PC-9 (cell line): ENCODE measurements around the gene PRR22. TPM values are rescaled to one million over a fixed set of nuclear protein-coding genes. Genes with fewer than 3 reads are reported as not detected.

Experiments used
- BruUV-seq: library from RNA; stranded (reverse); fragments of 400-500 nt; replicated peaks from 2 replicates; lab custom pipeline; 2021; lab: Mats Ljungman, UMichigan
- CTCF ChIA-PET: fragments of 300-600 bp; sonication (Branson Sonifier 250); formaldehyde crosslinking; loops from one replicate; lab custom pipeline; 2022; ENCODE audit warnings: antibody characterized with exemption; lab: Charles Lee
- POLR2A ChIA-PET: fragments of 300-600 bp; sonication (Branson Sonifier 250); formaldehyde crosslinking; loops from one replicate; lab custom pipeline; 2022; ENCODE audit warnings: antibody characterized with exemption; ENCODE audit not compliant: unreplicated experiment; lab: Charles Lee
- DNase-seq, 2 experiments: peaks; one replicate each; pipeline versions ENCODE4 v3.0.0 to v3.0.0-alpha.2; 2015 to 2022; ENCODE audit warnings: mixed read lengths in 1 of 2
- H2AFZ ChIP-seq: fragments of 200-600 bp; sonication (generic); 2 replicates; pipeline ENCODE4 v1.8.1; 2017; ENCODE audit warnings: antibody characterized with exemption
- H3F3A ChIP-seq: fragments of 200-600 bp; sonication (generic); 2 replicates; pipeline ENCODE4 v1.8.1; 2017; ENCODE audit warnings: antibody characterized with exemption, mild to moderate bottlenecking, low read depth; ENCODE audit not compliant: insufficient read depth
- H3K27ac ChIP-seq: fragments of 200-600 bp; sonication (generic); 2 replicates; pipeline ENCODE4 v1.6.1; 2016; ENCODE audit warnings: mixed run types
- H3K27me3 ChIP-seq: fragments of 200-600 bp; sonication (generic); 2 replicates; pipeline ENCODE4 v1.6.1; 2016; ENCODE audit warnings: low read depth, mixed run types; ENCODE audit not compliant: insufficient read depth
- H3K36me3 ChIP-seq: fragments of 200-600 bp; sonication (generic); 2 replicates; pipeline ENCODE4 v1.6.1; 2016; ENCODE audit warnings: low read depth, mixed run types
- H3K4me1 ChIP-seq: fragments of 200-600 bp; sonication (generic); replicated peaks from 2 replicates; pipeline ENCODE4 v1.6.1; 2016; ENCODE audit warnings: mixed run types; ENCODE audit not compliant: insufficient read depth
- H3K4me2 ChIP-seq: fragments of 200-600 bp; sonication (generic); 2 replicates; pipeline ENCODE4 v1.6.1; 2017; ENCODE audit warnings: mixed run types
- H3K4me3 ChIP-seq: fragments of 200-600 bp; sonication (generic); 2 replicates; pipeline ENCODE4 v1.6.1; 2016; ENCODE audit warnings: mixed run types
- H3K79me2 ChIP-seq: fragments of 200-600 bp; sonication (generic); 2 replicates; pipeline ENCODE4 v1.6.1; 2017; ENCODE audit warnings: low read depth, mixed run types
- H3K9me2 ChIP-seq: fragments of 200-600 bp; sonication (generic); 2 replicates; pipeline ENCODE4 v1.8.1; 2017; ENCODE audit warnings: mild to moderate bottlenecking; ENCODE audit not compliant: insufficient read depth
- H3K9me3 ChIP-seq: fragments of 200-600 bp; sonication (generic); 2 replicates; pipeline ENCODE4 v1.8.1; 2016; ENCODE audit warnings: low read depth; ENCODE audit not compliant: insufficient read depth
- H4K20me1 ChIP-seq: fragments of 200-600 bp; sonication (generic); 2 replicates; pipeline ENCODE4 v1.8.1; 2017; ENCODE audit not compliant: insufficient read depth
- CTCF ChIP-seq: fragments of 200-600 bp; sonication (generic); conservative IDR thresholded peaks from 2 replicates; pipeline ENCODE4 v1.6.1; 2017; ENCODE audit warnings: mixed run types, antibody characterized with exemption, mild to moderate bottlenecking, moderate library complexity
- EZH2 ChIP-seq: fragments of 200-600 bp; sonication (generic); IDR thresholded peaks from 2 replicates; pipeline ENCODE4 v1.8.0; 2017; ENCODE audit warnings: antibody characterized with exemption, low read depth
- intact Hi-C: fragments of 100-400 bp; cut with micrococcal nuclease; formaldehyde crosslinking; loops from one replicate; pipeline ENCODE4 v1.10.0; 2022; ENCODE audit not compliant: unreplicated experiment
- total RNA-seq: library from RNA; stranded (reverse); gene quantifications from 2 replicates; pipeline ENCODE4 v1.2.3, GENCODE V29; 2021

Gene PRR22
- total RNA-seq, 1 experiment from 2014 or later, result 4.6 TPM

- H3K4me3 ChIP-seq, result no peak overlapping the region
- intact Hi-C loops, result no loop called here
- no peaks in the 10 kb centered on the region for H3F3A ChIP-seq
- no peaks in the 10 kb centered on the region for H3K36me3 ChIP-seq
- no TSS peak for BruUV-seq
- no peaks in the 10 kb centered on the region for H3K79me2 ChIP-seq
- no peak overlapping the region for H2AFZ ChIP-seq
- H4K20me1 ChIP-seq, result no peaks in the 10 kb centered on the region
- H3K27me3 ChIP-seq, result no peaks in the 10 kb centered on the region
- H3K4me2 ChIP-seq, result no peak overlapping the region
- H3K27ac ChIP-seq, result no peak overlapping the region
- no peak for TF ChIP-seq EZH2
- TF ChIP-seq CTCF, result no peak
- DNase-seq, result no peak
- H3K9me2 ChIP-seq, result no peaks in the 10 kb centered on the region
- no peaks in the 10 kb centered on the region for H3K9me3 ChIP-seq
- H3K4me1 ChIP-seq, result no peaks in the 10 kb centered on the region
- CTCF ChIA-PET, result no interaction called here
- POLR2A ChIA-PET, result no interaction called here
Measured at GRCh38 chr19:5762608-5763217, 21.8 kb downstream of the PRR22 start.

GRCh38 chr19:5753743-5754142 lies 30.8 kb downstream of the PRR22 start:
- no peak for TF ChIP-seq EZH2
- no peak for TF ChIP-seq CTCF
- Histone ChIP-seq H4K20me1 (no peaks in the 10 kb centered on the region), H3F3A (no peaks in the 10 kb centered on the region), H3K27ac (no peak overlapping the region), H3K4me1 (no peaks in the 10 kb centered on the region), H2AFZ (no peak overlapping the region), H3K27me3 (no peaks in the 10 kb centered on the region), H3K4me3 (no peak overlapping the region), H3K9me3 (no peaks in the 10 kb centered on the region), H3K79me2 (no peaks in the 10 kb centered on the region), H3K4me2 (no peak overlapping the region), H3K9me2 (no peaks in the 10 kb centered on the region), H3K36me3 (no peaks in the 10 kb centered on the region)
- POLR2A ChIA-PET, result no interaction called here
- DNase-seq, result no peak
- CTCF ChIA-PET, result no interaction called here
- intact Hi-C loops, result no loop called here
- BruUV-seq, result no TSS peak

GRCh38 chr19:5751709-5752108 lies 32.8 kb downstream of the PRR22 start:
- Histone ChIP-seq H3F3A (no peaks in the 10 kb centered on the region), H3K27me3 (no peaks in the 10 kb centered on the region), H3K4me2 (no peak overlapping the region), H3K27ac (no peak overlapping the region), H3K79me2 (no peaks in the 10 kb centered on the region), H4K20me1 (no peaks in the 10 kb centered on the region), H3K4me1 (no peaks in the 10 kb centered on the region), H2AFZ (no peak overlapping the region), H3K4me3 (no peak overlapping the region), H3K9me2 (no peaks in the 10 kb centered on the region), H3K9me3 (no peaks in the 10 kb centered on the region), H3K36me3 (no peaks in the 10 kb centered on the region)
- no peak for DNase-seq
- TF ChIP-seq CTCF (no peak), EZH2 (no peak)
- intact Hi-C loops, result no loop called here
- POLR2A ChIA-PET, result no interaction called here
- no TSS peak for BruUV-seq
- CTCF ChIA-PET, result no interaction called here
